HepG2 (cell line): ENCODE measurements around the gene UBE2H. TPM values are rescaled to one million over a fixed set of nuclear protein-coding genes. Genes with fewer than 3 reads are reported as not detected.

Experiments used
- ATAC-seq: fragments of 200-7000 bp; cut with Tn5 transposase; 3 replicates; pipeline ENCODE4 v1.9.1; 2020; ENCODE audit warnings: mild to moderate bottlenecking, moderate library complexity
- BruUV-seq: library from RNA; stranded (reverse); fragments of 400-500 nt; replicated peaks from 2 replicates; lab custom pipeline; 2021; lab: Mats Ljungman, UMichigan
- CTCF ChIA-PET: fragments of 300-600 bp; formaldehyde crosslinking; extraction: SDS; loops from one replicate; lab custom pipeline; 2021; ENCODE audit warnings: low total read pairs, inconsistent platforms, low intra/inter-chr PET ratio; lab: Yijun Ruan, JAX
- POLR2A ChIA-PET: fragments of 350-600 bp; sonication (Branson Sonifier 250); formaldehyde crosslinking; loops from one replicate; lab custom pipeline; 2020; ENCODE audit warnings: antibody characterized with exemption, inconsistent platforms; lab: Yijun Ruan, JAX
- DNase-seq: peaks from one replicate; pipeline ENCODE4 v3.0.0-alpha.2; 2015; ENCODE audit warnings: low spot score
- FAIRE-seq: peaks from 3 replicates; lab custom pipeline; 2011; peaks lifted over from hg19 to GRCh38; lab: Jason Lieb, UNC
- H2AFZ ChIP-seq: one replicate; pipeline ENCODE4 v1.6.1; 2011; ENCODE audit warnings: low read length, inconsistent platforms
- H3K27ac ChIP-seq: fragments of 300-600 bp; 3 replicates; pipeline ENCODE4 v1.8.0; 2011; ENCODE audit warnings: mixed run types, mild to moderate bottlenecking, mixed read lengths, low read length, inconsistent platforms; ENCODE audit not compliant: insufficient read depth; ENCODE audit errors: extremely low read length
- H3K27me3 ChIP-seq, 2 experiments: fragments of 200-600 bp in 1 of 2; 2 replicates in 1 of 2; 3 replicates in 1 of 2; pipeline versions ENCODE4 v1.6.0 to v1.8.0; 2011; ENCODE audit warnings: low read length in 2 of 2, mild to moderate bottlenecking in 2 of 2, moderate library complexity in 2 of 2, inconsistent platforms in 1 of 2; ENCODE audit not compliant: insufficient read depth in 2 of 2, control insufficient read depth in 1 of 2
- H3K36me3 ChIP-seq, 2 experiments: fragments of 200-600 bp in 1 of 2; replicated peaks in 1 of 2; 2 replicates in 1 of 2; 3 replicates in 1 of 2; pipeline versions ENCODE4 v1.5.1 to v1.8.0; 2011; ENCODE audit warnings: low read length in 2 of 2, inconsistent platforms in 1 of 2; ENCODE audit not compliant: insufficient read depth in 2 of 2, control insufficient read depth in 1 of 2
- H3K4me1 ChIP-seq: 2 replicates; pipeline ENCODE4 v1.5.1; 2012; ENCODE audit warnings: low read length, inconsistent platforms; ENCODE audit not compliant: insufficient read depth
- H3K4me2 ChIP-seq: 2 replicates; pipeline ENCODE4 v1.6.0; 2011; ENCODE audit warnings: low read depth, low read length, inconsistent platforms
- H3K4me3 ChIP-seq, 3 experiments: fragments of 200-600 bp in 1 of 3; sonication (generic), shearing (Covaris generic) in 1 of 3; replicated peaks in 1 of 3; 2 replicates each; pipeline ENCODE4 v1.5.1; 2011 to 2016; ENCODE audit warnings: low read length in 3 of 3, inconsistent platforms in 2 of 3, low read depth in 2 of 3, mild to moderate bottlenecking in 2 of 3, control low read depth in 1 of 3, mixed read lengths in 1 of 3; ENCODE audit not compliant: insufficient read depth in 1 of 3
- H3K79me2 ChIP-seq: one replicate; pipeline ENCODE4 v1.6.1; 2011; ENCODE audit warnings: low read length, inconsistent platforms; ENCODE audit not compliant: insufficient read depth
- H3K9ac ChIP-seq: 2 replicates; pipeline ENCODE4 v1.6.0; 2011; ENCODE audit warnings: mild to moderate bottlenecking, low read depth, low read length, inconsistent platforms; ENCODE audit not compliant: insufficient read depth
- H3K9me3 ChIP-seq: 2 replicates; pipeline ENCODE4 v1.5.1; 2012; ENCODE audit warnings: mild to moderate bottlenecking, low read length
- H4K20me1 ChIP-seq: 2 replicates; pipeline ENCODE4 v1.6.0; 2011; ENCODE audit warnings: inconsistent platforms, mild to moderate bottlenecking, low read length, moderate library complexity; ENCODE audit not compliant: insufficient read depth
- BORCS8-MEF2B ChIP-seq: sonication (generic); formaldehyde crosslinking; IDR thresholded peaks from 2 replicates; pipeline ENCODE4 v1.8.0; 2022; ENCODE audit warnings: mild to moderate bottlenecking, missing genetic modification reagents
- KLF15 ChIP-seq: sonication (generic); formaldehyde crosslinking; IDR thresholded peaks from 2 replicates; pipeline ENCODE4 v1.8.1; 2023; ENCODE audit warnings: borderline replicate concordance, mild to moderate bottlenecking, inconsistent platforms, missing genetic modification reagents, mixed read lengths
- MBNL3 ChIP-seq: fragments of 250-450 bp; sonication (Bioruptor Pico); conservative IDR thresholded peaks from 2 replicates; pipeline ENCODE4 v1.8.0; 2022; ENCODE audit warnings: mild to moderate bottlenecking, inconsistent platforms
- NPAS2 ChIP-seq: sonication (generic); formaldehyde crosslinking; IDR thresholded peaks from 2 replicates; pipeline ENCODE4 v1.8.0; 2022; ENCODE audit warnings: mild to moderate bottlenecking, missing genetic modification reagents, borderline replicate concordance
- PRPF4 ChIP-seq: fragments of 200-400 bp; formaldehyde crosslinking; IDR thresholded peaks from 2 replicates; pipeline ENCODE4 v1.6.1; 2016; ENCODE audit warnings: low read length, low read depth; ENCODE audit not compliant: poor library complexity, severe bottlenecking
- SAP130 ChIP-seq: IDR thresholded peaks from 2 replicates; pipeline ENCODE4 v1.6.1; 2016; ENCODE audit warnings: low read depth
- SIN3B ChIP-seq: fragments of 150-350 bp; IDR thresholded peaks from 2 replicates; pipeline ENCODE4 v1.6.1; 2014; ENCODE audit warnings: low read length
- SMC3 ChIP-seq: IDR thresholded peaks from 2 replicates; pipeline ENCODE4 v1.6.1; 2011; ENCODE audit warnings: low read length, improper control_type of control experiment
- THYN1 ChIP-seq: sonication (generic); formaldehyde crosslinking; IDR thresholded peaks from 2 replicates; pipeline ENCODE4 v1.8.1; 2023; ENCODE audit warnings: low read depth, mild to moderate bottlenecking, moderate library complexity, missing genetic modification reagents, borderline replicate concordance
- ZNF274 ChIP-seq: sonication (generic); formaldehyde crosslinking; IDR thresholded peaks from 2 replicates; pipeline ENCODE4 v1.5.1; 2020; ENCODE audit warnings: mild to moderate bottlenecking, missing genetic modification reagents
- ZNF737 ChIP-seq: sonication (generic); formaldehyde crosslinking; IDR thresholded peaks from 2 replicates; pipeline ENCODE4 v1.5.0; 2020; ENCODE audit warnings: missing genetic modification reagents, mild to moderate bottlenecking, borderline replicate concordance
- WGBS: methylation state at CpG from one replicate; pipeline ENCODE4 v1.1.6; 2017; ENCODE audit warnings: low lambda C conversion rate; 5-methylcytosine and 5-hydroxymethylcytosine counted together
- in situ Hi-C: cut with HindIII; loops from 2 replicates; pipeline ENCODE4 v1.10.0; 2017; ENCODE audit warnings: low pct_unique_long_range_greater_than_20kb; ENCODE audit not compliant: extremely low pct_ligation_motif_present
- intact Hi-C: fragments of 100-400 bp; cut with micrococcal nuclease; formaldehyde crosslinking; loops from one replicate; pipeline ENCODE4 v1.10.0; 2022; ENCODE audit not compliant: unreplicated experiment
- polyA plus RNA-seq, 8 experiments: library from polyadenylated mRNA; depleted of rRNA in 3 of 8; stranded (reverse) in 7 of 8; unstranded in 1 of 8; fragments of >200 nt; fragmentation: Illumina TruSeq in 4 of 8; extraction: Trizol in 4 of 8; gene quantifications; 2 replicates each; pipeline versions ENCODE4 v1.2.1 to v1.2.3, GENCODE V29; 2011 to 2016; ENCODE audit warnings: low read depth in 4 of 8, missing spikeins in 1 of 8, mixed read lengths in 1 of 8; ENCODE audit not compliant: insufficient read depth in 1 of 8
- total RNA-seq, 5 experiments: library from RNA; depleted of rRNA; stranded (reverse); fragments of >200 nt; fragmentation: Illumina TruSeq; extraction: Trizol; gene quantifications; 2 replicates each; pipeline ENCODE4 v1.2.3, GENCODE V29; 2016; ENCODE audit warnings: low read depth in 1 of 5
- TF ChIP-seq, protein P1 (sequence below): sonication (generic); formaldehyde crosslinking; conservative IDR thresholded peaks from 2 replicates; pipeline ENCODE4 v1.4.0; 2020; ENCODE audit warnings: missing genetic modification reagents
- TF ChIP-seq, protein P2 (sequence below): sonication (generic); formaldehyde crosslinking; IDR thresholded peaks from 2 replicates; pipeline ENCODE4 v1.4.0; 2020; ENCODE audit warnings: missing genetic modification reagents, borderline replicate concordance
- TF ChIP-seq, protein P3 (sequence below): sonication (generic); formaldehyde crosslinking; IDR thresholded peaks from 2 replicates; pipeline ENCODE4 v1.4.0; 2020; ENCODE audit warnings: mild to moderate bottlenecking, missing genetic modification reagents
- TF ChIP-seq, protein P4 (sequence below): sonication (generic); formaldehyde crosslinking; IDR thresholded peaks from 2 replicates; pipeline ENCODE4 v1.4.0; 2020; ENCODE audit warnings: missing genetic modification reagents

Gene UBE2H
- total and polyA plus RNA-seq, 2 of the 13 experiments (the other 11 are each of a cell fraction or from before 2014, with no cell fraction given): 15.5 to 40.1 TPM

DNA sequence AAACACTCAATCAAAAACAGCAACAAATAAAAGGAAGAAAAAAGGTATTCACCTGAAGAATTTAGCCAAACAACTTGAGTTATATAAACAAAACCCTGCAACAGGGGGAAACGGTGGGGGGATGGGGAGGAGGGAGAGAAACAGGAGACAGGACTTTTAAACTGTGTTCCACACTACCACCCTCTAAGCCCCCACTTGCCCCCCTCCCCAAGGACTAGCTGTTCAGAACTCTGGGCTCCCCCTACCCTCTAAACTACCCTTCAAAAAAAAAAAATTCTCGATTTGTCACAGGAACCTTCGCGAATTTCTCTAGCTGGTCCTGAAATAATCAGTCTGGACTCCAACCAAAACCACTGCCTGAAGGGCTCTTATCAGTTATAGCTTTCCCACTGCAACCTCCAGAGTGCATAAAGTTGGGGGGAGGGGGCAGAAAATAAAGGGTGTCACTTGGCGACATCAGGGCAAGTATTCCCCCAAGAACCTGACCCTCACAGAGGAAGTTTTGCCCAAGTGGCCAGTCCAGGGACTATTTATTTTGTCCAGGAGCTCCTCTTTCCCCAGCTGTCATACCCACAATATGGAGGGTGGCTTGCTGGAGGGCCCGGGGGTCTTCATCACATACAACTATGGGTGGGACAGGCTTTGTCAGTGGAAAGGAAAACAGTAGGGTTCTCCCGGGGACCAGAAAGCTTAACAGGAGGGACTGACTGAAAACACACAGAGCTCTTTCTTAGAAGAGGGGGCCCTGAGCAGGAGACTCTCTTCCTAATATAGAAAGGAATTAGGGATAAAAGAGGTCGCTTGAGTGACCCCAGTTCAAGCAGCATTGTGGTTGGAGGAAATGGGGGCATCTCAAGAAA, 1.3 kb downstream of the UBE2H start:
- no peak for FAIRE-seq
- H3K36me3 ChIP-seq: peaks cover 0 to under 1% of the 10 kb centered on the region in 2 experiments; a peak in 1 of 5 replicates
- WGBS: under 1% methylated on average over 8 of the region's 8 CpGs
- DNase-seq: no peak
- no peaks in the 10 kb centered on the region for H3K9me3 ChIP-seq
- H3K4me1 ChIP-seq: peaks cover 37% of the 10 kb centered on the region
- peak overlapping the region; percentile 86 to 94 (median 87) for H3K4me3 ChIP-seq
- in situ Hi-C loops (no loop called here), intact Hi-C loops (loop anchor here (5.0 kb wide), 1 partner anchor 119 kb away; no protein-coding TSS in a partner anchor)
- H3K27me3 ChIP-seq: no peaks in the 10 kb centered on the region; a peak in 1 of 5 replicates
- H3K4me2 ChIP-seq: peak overlapping the region; percentile 76
- ChIA-PET POLR2A (interaction anchor here (1.0 to 2.9 kb wide), 3 partner anchors 8 to 58 kb away, joined by 4 to 28 read pairs (median 5); no protein-coding TSS in a partner anchor), CTCF (no interaction called here)
- no peak for ATAC-seq
- peaks cover 54% of the 10 kb centered on the region for H3K79me2 ChIP-seq
- H3K9ac ChIP-seq: peak overlapping the region; percentile 90
- H3K27ac ChIP-seq: peak overlapping the region; percentile 92
- peaks cover 13% of the 10 kb centered on the region for H4K20me1 ChIP-seq
- no peak overlapping the region for H2AFZ ChIP-seq
- TSS peak; percentile 48 for BruUV-seq
- TF ChIP-seq ZNF737 (CRISPR knock-in tag): no peak
- peak; percentile 30; the same call in 1 of the 2 replicates for TF ChIP-seq SAP130
- TF ChIP-seq, protein P1, sequence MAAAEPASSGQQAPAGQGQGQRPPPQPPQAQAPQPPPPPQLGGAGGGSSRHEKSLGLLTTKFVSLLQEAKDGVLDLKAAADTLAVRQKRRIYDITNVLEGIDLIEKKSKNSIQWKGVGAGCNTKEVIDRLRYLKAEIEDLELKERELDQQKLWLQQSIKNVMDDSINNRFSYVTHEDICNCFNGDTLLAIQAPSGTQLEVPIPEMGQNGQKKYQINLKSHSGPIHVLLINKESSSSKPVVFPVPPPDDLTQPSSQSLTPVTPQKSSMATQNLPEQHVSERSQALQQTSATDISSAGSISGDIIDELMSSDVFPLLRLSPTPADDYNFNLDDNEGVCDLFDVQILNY (CRISPR knock-in tag): no peak
- TF ChIP-seq PRPF4: peak; percentile 76
- no peak for TF ChIP-seq MBNL3
- TF ChIP-seq, protein P2, sequence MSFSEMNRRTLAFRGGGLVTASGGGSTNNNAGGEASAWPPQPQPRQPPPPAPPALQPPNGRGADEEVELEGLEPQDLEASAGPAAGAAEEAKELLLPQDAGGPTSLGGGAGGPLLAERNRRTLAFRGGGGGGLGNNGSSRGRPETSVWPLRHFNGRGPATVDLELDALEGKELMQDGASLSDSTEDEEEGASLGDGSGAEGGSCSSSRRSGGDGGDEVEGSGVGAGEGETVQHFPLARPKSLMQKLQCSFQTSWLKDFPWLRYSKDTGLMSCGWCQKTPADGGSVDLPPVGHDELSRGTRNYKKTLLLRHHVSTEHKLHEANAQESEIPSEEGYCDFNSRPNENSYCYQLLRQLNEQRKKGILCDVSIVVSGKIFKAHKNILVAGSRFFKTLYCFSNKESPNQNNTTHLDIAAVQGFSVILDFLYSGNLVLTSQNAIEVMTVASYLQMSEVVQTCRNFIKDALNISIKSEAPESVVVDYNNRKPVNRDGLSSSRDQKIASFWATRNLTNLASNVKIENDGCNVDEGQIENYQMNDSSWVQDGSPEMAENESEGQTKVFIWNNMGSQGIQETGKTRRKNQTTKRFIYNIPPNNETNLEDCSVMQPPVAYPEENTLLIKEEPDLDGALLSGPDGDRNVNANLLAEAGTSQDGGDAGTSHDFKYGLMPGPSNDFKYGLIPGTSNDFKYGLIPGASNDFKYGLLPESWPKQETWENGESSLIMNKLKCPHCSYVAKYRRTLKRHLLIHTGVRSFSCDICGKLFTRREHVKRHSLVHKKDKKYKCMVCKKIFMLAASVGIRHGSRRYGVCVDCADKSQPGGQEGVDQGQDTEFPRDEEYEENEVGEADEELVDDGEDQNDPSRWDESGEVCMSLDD (CRISPR knock-in tag): no peak
- TF ChIP-seq, protein P3, sequence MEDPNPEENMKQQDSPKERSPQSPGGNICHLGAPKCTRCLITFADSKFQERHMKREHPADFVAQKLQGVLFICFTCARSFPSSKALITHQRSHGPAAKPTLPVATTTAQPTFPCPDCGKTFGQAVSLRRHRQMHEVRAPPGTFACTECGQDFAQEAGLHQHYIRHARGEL (CRISPR knock-in tag): no peak
- TF ChIP-seq SMC3: no peak
- TF ChIP-seq, protein P4, sequence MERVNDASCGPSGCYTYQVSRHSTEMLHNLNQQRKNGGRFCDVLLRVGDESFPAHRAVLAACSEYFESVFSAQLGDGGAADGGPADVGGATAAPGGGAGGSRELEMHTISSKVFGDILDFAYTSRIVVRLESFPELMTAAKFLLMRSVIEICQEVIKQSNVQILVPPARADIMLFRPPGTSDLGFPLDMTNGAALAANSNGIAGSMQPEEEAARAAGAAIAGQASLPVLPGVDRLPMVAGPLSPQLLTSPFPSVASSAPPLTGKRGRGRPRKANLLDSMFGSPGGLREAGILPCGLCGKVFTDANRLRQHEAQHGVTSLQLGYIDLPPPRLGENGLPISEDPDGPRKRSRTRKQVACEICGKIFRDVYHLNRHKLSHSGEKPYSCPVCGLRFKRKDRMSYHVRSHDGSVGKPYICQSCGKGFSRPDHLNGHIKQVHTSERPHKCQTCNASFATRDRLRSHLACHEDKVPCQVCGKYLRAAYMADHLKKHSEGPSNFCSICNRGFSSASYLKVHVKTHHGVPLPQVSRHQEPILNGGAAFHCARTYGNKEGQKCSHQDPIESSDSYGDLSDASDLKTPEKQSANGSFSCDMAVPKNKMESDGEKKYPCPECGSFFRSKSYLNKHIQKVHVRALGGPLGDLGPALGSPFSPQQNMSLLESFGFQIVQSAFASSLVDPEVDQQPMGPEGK: peak; percentile 31; the same call in 1 of the 2 replicates
- no peak for TF ChIP-seq BORCS8-MEF2B (CRISPR knock-in tag)
- no peak for TF ChIP-seq THYN1 (CRISPR knock-in tag)
- no peak for TF ChIP-seq NPAS2
- no peak for TF ChIP-seq SIN3B
- no peak for TF ChIP-seq KLF15 (CRISPR knock-in tag)
- no peak for TF ChIP-seq ZNF274 (CRISPR knock-in tag)
